LHCN-M2 (cell line): Measurements from ENCODE around the gene ATXN7. TPM values are rescaled to one million over a fixed set of nuclear protein-coding genes. Genes with fewer than 3 reads are reported as not detected.

ENCODE experiments used
- DNase-seq: peaks from one replicate; pipeline ENCODE4 v3.0.0-alpha.2; 2012; ENCODE audit warnings: low read depth
- total RNA-seq: library from RNA; depleted of rRNA; stranded (reverse); fragments of >200 nt; gene quantifications from 2 replicates; pipeline ENCODE4 v1.2.3, GENCODE V29; 2014; rRNA removed

ATXN7 gene
- total RNA-seq, 1 experiment from 2014 or later, result 10.4 TPM

GRCh38 chr3:64048631-64049061 lies 185.0 kb downstream of the ATXN7 start:
- DNase-seq, result peak; percentile 33

DNA sequence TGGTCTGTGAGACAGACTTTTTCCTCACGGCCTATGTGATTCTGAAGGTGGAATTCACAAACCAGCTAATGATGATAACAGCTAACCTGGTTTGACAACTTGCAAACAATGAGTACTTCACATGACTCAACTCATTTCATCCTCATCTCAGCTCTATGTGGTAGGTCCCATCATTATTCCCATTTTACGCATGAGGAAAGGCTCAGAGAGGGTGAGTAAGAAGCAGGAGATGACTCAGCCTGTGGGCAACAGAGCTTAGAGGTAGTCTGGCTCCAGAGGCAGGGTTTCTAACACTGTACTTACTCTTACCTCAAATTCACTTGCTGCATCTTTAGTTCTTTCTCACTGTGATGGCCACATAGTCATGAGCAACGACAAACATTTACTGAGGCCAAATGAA lies 185.5 kb downstream of the ATXN7 start:
- peak; percentile 23 for DNase-seq

DNA sequence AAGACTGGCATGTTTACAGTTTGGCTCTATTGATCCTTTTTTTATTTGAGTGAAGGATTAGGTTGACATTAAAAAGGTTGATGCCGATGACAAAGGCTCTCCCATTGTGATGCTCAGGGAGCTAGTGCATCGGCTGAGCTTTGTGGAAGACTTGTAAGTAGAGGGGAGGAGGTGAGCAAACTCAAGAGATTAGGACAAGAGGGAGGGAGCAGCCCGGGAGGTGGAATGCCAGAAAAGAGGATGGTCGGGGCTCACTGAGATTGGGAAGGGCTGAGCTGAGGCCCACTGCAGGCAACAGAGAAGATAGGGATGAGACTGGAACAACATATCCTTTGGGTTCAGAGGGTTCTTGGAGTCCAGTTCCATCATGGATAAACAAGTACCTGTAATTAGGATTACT lies 186.2 kb downstream of the ATXN7 start:
- DNase-seq, result no peak

Other genes with a start within 250 kb of the ATXN7 start
- not detected in 2 replicates for gene SNTN, start 211.2 kb upstream of the ATXN7 start, total RNA-seq
- gene C3orf49, start 44.6 kb upstream of the ATXN7 start, total RNA-seq, result not detected in 2 replicates
- gene THOC7, start 62 bp upstream of the ATXN7 start, total RNA-seq, result 64.6 and 67.8 TPM in 2 replicates
- not detected in 2 replicates for gene SCAANT1, start 48.5 kb downstream of the ATXN7 start, total RNA-seq
- 104 and 144 TPM in 2 replicates for gene PSMD6, start 159.6 kb downstream of the ATXN7 start, total RNA-seq